ENCODE data around the gene GIPC1. TPM values are rescaled to one million over a fixed set of nuclear protein-coding genes. Genes with fewer than 3 reads are reported as not detected.
"Not testable (repeated sequence)": the region's sequence is repeated elsewhere in the genome, so short reads cannot be mapped to it uniquely, and the experiment has no call there.

GIPC1 gene
- total RNA-seq, 1 donor from 2014 or later, result 41.8 TPM

DNA sequence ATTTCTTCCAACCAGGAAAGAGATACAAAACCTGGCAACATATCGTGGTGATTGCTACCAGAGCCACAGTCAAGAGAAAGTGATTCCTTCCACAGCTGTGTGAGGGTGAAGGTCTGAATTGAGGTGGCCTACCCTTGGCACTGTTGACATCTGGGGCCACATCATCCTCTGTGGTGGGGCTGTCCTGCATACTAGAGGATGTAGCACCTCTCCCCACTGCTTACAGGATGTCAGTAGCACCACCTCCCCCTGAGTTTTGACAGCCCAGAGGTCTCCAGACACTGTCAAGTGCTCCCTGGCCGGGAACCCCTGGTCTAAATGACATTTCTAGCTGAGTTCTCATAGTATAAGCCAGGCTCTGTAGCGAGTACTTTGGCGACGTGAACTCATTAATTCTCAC lies 36.2 kb downstream of the GIPC1 start:
- no peak overlapping the region for H3K9ac ChIP-seq (ENCODE audit: low read depth in 1 of 3, low read length in 3 of 3)
- H3K36me3 ChIP-seq (ENCODE audit: control insufficient read depth in 3 of 3, insufficient read depth in 3 of 3, low read length in 3 of 3), result peaks cover 29 to 39% (median 39%) of the 10 kb centered on the region in 3 donors
- no peak overlapping the region for H3K27ac ChIP-seq (ENCODE audit: low read depth, low read length)
- H3K9me3 ChIP-seq (ENCODE audit: control insufficient read depth in 3 of 3, low read length in 3 of 3), result no peaks in the 10 kb centered on the region
- H3K4me3 ChIP-seq (ENCODE audit: low read length in 3 of 3), result no peak overlapping the region
- no peaks in the 10 kb centered on the region for H3K27me3 ChIP-seq (ENCODE audit: control insufficient read depth in 3 of 3, insufficient read depth in 3 of 3, low read length in 3 of 3)
- H3K4me1 ChIP-seq (ENCODE audit: control insufficient read depth in 3 of 3, insufficient read depth in 3 of 3, low read length in 3 of 3), result no peaks in the 10 kb centered on the region

DNA sequence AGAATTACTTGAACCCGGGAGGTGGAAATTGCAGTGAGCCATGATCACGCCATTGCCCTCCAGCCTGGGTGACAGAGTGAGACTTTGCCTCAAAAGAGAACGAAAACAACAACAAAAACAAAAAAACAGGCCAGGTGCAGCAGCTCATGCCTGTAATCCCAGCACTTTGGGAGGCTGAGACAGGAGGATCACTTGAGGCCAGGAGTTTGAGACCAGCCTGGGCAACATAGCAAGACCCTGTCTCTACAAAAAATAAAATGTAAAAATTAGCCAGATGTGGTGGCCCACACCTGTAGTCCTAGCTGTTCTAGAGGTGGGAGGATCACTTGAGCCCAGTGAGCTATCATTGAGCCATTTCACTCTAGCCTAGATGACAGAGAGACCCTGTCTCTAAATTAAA lies 43.6 kb downstream of the GIPC1 start:
- H3K4me3 ChIP-seq (ENCODE audit: low read length in 3 of 3); H3K9me3 ChIP-seq (ENCODE audit: control insufficient read depth in 3 of 3, low read length in 3 of 3); H3K27ac ChIP-seq (ENCODE audit: low read depth, low read length); H3K9ac ChIP-seq (ENCODE audit: low read depth in 1 of 3, low read length in 3 of 3); H3K27me3 ChIP-seq (ENCODE audit: control insufficient read depth in 3 of 3, insufficient read depth in 3 of 3, low read length in 3 of 3); H3K4me1 ChIP-seq (ENCODE audit: control insufficient read depth in 3 of 3, insufficient read depth in 3 of 3, low read length in 3 of 3): not testable (repeated sequence)
- H3K36me3 ChIP-seq (ENCODE audit: control insufficient read depth in 3 of 3, insufficient read depth in 3 of 3, low read length in 3 of 3), result peaks cover 27 to 29% (median 28%) of the 10 kb centered on the region in 3 donors

DNA sequence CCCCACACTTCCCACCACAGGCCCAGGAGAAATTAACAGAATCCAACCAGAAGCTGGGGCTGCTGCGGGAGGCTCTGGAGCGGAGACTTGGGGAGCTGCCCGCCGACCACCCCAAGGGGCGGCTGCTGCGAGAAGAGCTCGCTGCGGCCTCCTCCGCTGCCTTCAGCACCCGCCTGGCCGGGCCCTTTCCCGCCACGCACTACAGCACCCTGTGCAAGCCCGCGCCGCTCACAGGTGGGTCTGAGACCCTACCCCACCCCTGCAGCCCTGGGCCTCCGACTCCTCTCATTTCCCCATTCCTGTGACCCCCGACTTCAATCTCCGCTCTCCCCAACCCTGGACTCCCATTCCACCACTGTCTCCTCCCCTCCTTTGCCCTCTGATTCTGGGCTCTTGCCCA lies 45.1 kb downstream of the GIPC1 start:
- Histone ChIP-seq H3K4me1 (ENCODE audit: control insufficient read depth in 3 of 3, insufficient read depth in 3 of 3, low read length in 3 of 3) (no peaks in the 10 kb centered on the region), H3K36me3 (ENCODE audit: control insufficient read depth in 3 of 3, insufficient read depth in 3 of 3, low read length in 3 of 3) (peaks cover 40 to 42% (median 42%) of the 10 kb centered on the region in 3 donors), H3K27me3 (ENCODE audit: control insufficient read depth in 3 of 3, insufficient read depth in 3 of 3, low read length in 3 of 3) (no peaks in the 10 kb centered on the region), H3K9me3 (ENCODE audit: control insufficient read depth in 3 of 3, low read length in 3 of 3) (no peaks in the 10 kb centered on the region), H3K27ac (ENCODE audit: low read depth, low read length) (no peak overlapping the region), H3K9ac (ENCODE audit: low read depth in 1 of 3, low read length in 3 of 3) (no peak overlapping the region), H3K4me3 (ENCODE audit: low read length in 3 of 3) (no peak overlapping the region)

DNA sequence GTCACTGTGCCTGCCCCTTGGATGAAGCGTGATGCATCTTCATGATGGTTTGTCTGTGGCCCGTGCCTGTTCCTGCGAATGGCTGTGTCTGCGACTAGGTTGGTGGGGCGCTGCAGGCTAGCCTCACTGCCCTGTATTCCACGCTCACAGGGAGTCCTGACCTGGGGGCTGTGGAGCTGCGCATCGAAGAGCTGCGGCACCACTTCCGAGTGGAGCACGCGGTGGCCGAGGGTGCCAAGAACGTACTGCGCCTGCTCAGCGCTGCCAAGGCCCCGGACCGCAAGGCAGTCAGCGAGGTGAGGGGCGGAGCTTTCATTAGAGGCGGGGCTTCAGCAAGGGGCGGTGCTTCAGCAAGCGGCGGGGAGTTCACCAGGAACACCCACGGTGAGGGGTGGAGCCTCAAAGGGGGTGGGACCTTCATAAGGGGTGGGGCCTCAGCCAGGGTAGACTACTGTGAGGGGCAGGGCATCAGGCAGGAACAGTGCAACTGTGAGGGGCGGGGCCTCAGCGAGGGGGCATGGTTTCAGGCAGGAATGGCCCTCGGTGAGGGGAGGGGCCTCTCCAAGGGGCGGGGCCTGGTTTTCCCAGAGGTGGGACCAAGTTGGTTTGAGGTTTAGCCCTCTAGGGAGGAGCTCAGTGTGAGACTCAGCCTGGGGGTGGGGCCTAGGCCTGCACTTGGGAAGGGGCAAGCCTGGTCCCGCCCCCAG lies 45.6 kb downstream of the GIPC1 start:
- Histone ChIP-seq H3K27me3 (ENCODE audit: control insufficient read depth in 3 of 3, insufficient read depth in 3 of 3, low read length in 3 of 3) (no peaks in the 10 kb centered on the region), H3K4me1 (ENCODE audit: control insufficient read depth in 3 of 3, insufficient read depth in 3 of 3, low read length in 3 of 3) (no peaks in the 10 kb centered on the region), H3K4me3 (ENCODE audit: low read length in 3 of 3) (no peak overlapping the region), H3K9me3 (ENCODE audit: control insufficient read depth in 3 of 3, low read length in 3 of 3) (no peaks in the 10 kb centered on the region), H3K9ac (ENCODE audit: low read depth in 1 of 3, low read length in 3 of 3) (no peak overlapping the region), H3K27ac (ENCODE audit: low read depth, low read length) (no peak overlapping the region), H3K36me3 (ENCODE audit: control insufficient read depth in 3 of 3, insufficient read depth in 3 of 3, low read length in 3 of 3) (peaks cover 41 to 43% (median 42%) of the 10 kb centered on the region in 3 donors)

DNA sequence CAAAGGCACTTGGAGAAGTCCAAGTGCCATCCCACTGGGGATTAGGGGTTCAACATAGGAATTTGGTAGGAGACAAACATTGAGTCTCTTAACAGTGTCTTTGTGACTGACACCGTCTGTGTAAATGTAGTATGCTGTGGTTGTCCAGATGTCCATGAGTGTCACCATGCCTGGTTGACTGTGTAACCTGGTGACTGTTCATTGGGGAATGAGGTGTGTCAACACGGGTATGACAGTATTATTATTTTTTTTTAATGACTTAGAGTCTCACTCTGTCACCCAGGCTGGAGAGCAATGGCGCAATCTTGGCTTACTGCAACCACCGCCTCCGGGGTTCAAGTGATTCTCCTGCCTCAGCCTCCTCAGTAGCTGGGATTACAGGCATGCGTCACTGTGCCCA lies 46.6 kb downstream of the GIPC1 start:
- no peak overlapping the region for H3K27ac ChIP-seq (ENCODE audit: low read depth, low read length)
- no peaks in the 10 kb centered on the region for H3K4me1 ChIP-seq (ENCODE audit: control insufficient read depth in 3 of 3, insufficient read depth in 3 of 3, low read length in 3 of 3)
- H3K27me3 ChIP-seq (ENCODE audit: control insufficient read depth in 3 of 3, insufficient read depth in 3 of 3, low read length in 3 of 3), result no peaks in the 10 kb centered on the region
- no peak overlapping the region for H3K4me3 ChIP-seq (ENCODE audit: low read length in 3 of 3)
- H3K36me3 ChIP-seq (ENCODE audit: control insufficient read depth in 3 of 3, insufficient read depth in 3 of 3, low read length in 3 of 3), result peaks cover 44 to 47% (median 45%) of the 10 kb centered on the region in 3 donors
- H3K9me3 ChIP-seq (ENCODE audit: control insufficient read depth in 3 of 3, low read length in 3 of 3), result no peaks in the 10 kb centered on the region
- H3K9ac ChIP-seq (ENCODE audit: low read depth in 1 of 3, low read length in 3 of 3), result no peak overlapping the region

DNA sequence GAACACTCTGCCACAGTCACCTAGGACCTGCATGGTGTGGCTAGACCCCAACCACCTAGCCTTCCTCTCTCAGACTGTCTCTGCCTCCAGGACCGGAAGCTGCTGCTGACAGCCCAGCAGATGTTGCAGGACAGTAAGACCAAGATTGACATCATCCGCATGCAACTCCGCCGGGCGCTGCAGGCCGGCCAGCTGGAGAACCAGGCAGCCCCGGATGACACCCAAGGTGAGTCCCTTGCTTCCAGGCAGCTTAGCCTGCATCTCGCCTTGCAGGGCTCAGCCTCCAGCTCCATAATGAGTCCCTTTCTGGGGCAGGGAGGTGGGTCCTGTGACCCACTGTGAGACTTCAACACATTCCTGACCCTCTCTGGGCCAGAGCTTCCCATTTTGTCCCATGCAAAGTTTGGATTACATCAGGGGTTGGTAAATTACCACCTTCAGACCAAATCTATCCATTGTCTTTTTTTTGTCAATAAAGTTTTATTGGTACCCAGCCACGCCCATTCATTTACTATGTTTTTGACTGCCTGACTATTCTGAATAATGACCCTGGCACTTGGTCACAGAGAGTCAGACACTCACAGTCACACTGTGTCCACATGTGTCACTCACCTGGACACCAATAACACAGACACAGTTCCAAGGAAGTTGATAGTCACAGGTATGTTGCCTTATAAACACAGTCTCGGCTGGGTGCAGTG lies 49.4 kb downstream of the GIPC1 start:
- no peaks in the 10 kb centered on the region for H3K27me3 ChIP-seq (ENCODE audit: control insufficient read depth in 3 of 3, insufficient read depth in 3 of 3, low read length in 3 of 3)
- H3K4me3 ChIP-seq (ENCODE audit: low read length in 3 of 3), result no peak overlapping the region
- peaks cover 61 to 67% (median 62%) of the 10 kb centered on the region in 3 donors for H3K36me3 ChIP-seq (ENCODE audit: control insufficient read depth in 3 of 3, insufficient read depth in 3 of 3, low read length in 3 of 3)
- no peak overlapping the region for H3K9ac ChIP-seq (ENCODE audit: low read depth in 1 of 3, low read length in 3 of 3)
- no peaks in the 10 kb centered on the region for H3K9me3 ChIP-seq (ENCODE audit: control insufficient read depth in 3 of 3, low read length in 3 of 3)
- H3K4me1 ChIP-seq (ENCODE audit: control insufficient read depth in 3 of 3, insufficient read depth in 3 of 3, low read length in 3 of 3), result no peaks in the 10 kb centered on the region
- no peak overlapping the region for H3K27ac ChIP-seq (ENCODE audit: low read depth, low read length)

DNA sequence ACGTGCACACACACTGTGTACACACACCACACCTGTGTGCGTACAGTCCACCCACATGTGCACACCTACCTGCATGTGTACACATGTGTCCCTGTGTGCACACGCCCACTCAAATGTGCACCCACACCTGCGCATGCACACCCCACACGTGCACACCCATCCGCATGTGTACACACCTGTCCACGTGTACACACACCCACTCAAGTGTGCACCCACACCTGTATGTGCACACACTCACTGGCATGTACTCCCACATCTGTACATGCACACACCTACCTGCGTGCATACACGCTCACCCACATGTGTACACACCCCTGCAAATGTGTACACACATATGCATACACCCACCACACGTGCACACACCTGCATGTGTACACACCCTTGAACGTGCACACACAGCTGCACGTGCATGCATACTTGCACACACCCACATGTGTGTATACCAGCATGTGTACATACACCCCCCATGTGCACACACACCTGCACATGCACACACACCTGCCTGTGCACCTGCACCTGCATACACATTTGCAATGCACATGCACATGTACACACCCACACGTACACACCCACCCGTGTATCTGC lies 52.2 kb downstream of the GIPC1 start:
- no peak overlapping the region for H3K4me3 ChIP-seq (ENCODE audit: low read length in 3 of 3)
- no peak overlapping the region for H3K27ac ChIP-seq (ENCODE audit: low read depth, low read length)
- H3K9me3 ChIP-seq (ENCODE audit: control insufficient read depth in 3 of 3, low read length in 3 of 3), result no peaks in the 10 kb centered on the region
- H3K9ac ChIP-seq (ENCODE audit: low read depth in 1 of 3, low read length in 3 of 3), result no peak overlapping the region
- H3K4me1 ChIP-seq (ENCODE audit: control insufficient read depth in 3 of 3, insufficient read depth in 3 of 3, low read length in 3 of 3), result peaks cover 7 to 9% (median 8%) of the 10 kb centered on the region in 3 donors
- peaks cover 47 to 51% (median 51%) of the 10 kb centered on the region in 3 donors for H3K36me3 ChIP-seq (ENCODE audit: control insufficient read depth in 3 of 3, insufficient read depth in 3 of 3, low read length in 3 of 3)
- H3K27me3 ChIP-seq (ENCODE audit: control insufficient read depth in 3 of 3, insufficient read depth in 3 of 3, low read length in 3 of 3), result no peaks in the 10 kb centered on the region

DNA sequence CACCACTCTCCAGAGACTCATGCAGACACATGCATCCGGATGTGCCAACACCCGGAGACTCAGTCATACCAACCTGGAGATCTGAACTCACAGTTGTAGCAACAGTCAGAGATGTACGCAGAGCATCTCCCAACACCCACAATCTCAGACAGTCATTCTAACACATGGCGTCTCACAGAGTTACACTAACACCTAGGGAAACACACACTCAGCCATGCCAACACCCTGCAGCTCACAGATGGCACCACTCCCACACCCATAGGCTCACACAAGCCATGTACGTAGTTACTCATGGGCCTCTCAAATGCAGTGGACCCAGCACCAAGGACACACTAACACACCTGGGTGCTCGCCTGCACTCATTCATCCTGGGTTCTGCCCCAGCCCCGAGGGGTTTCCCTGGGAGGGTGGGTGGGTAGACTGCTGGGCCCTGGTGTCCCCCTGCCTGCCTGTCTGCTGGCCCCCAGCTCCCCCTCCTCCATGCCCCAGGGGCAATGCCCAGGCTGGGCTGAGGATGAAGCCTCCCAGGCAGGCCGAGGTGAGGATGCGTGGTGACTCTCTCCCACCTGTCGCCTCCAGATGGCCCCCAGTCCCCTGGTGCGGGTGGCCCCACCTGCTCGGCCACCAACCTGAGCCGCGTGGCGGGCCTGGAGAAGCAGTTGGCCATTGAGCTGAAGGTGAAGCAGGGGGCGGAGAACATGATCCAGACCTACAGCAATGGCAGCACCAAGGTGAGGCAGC lies 52.9 kb downstream of the GIPC1 start:
- H3K4me1 ChIP-seq (ENCODE audit: control insufficient read depth in 3 of 3, insufficient read depth in 3 of 3, low read length in 3 of 3), result peaks cover 7 to 9% (median 8%) of the 10 kb centered on the region in 3 donors
- no peak overlapping the region for H3K27ac ChIP-seq (ENCODE audit: low read depth, low read length)
- H3K9ac ChIP-seq (ENCODE audit: low read depth in 1 of 3, low read length in 3 of 3), result no peak overlapping the region
- H3K27me3 ChIP-seq (ENCODE audit: control insufficient read depth in 3 of 3, insufficient read depth in 3 of 3, low read length in 3 of 3), result no peaks in the 10 kb centered on the region
- H3K36me3 ChIP-seq (ENCODE audit: control insufficient read depth in 3 of 3, insufficient read depth in 3 of 3, low read length in 3 of 3), result peaks cover 43 to 45% (median 44%) of the 10 kb centered on the region in 3 donors
- no peaks in the 10 kb centered on the region for H3K9me3 ChIP-seq (ENCODE audit: control insufficient read depth in 3 of 3, low read length in 3 of 3)
- no peak overlapping the region for H3K4me3 ChIP-seq (ENCODE audit: low read length in 3 of 3)

DNA sequence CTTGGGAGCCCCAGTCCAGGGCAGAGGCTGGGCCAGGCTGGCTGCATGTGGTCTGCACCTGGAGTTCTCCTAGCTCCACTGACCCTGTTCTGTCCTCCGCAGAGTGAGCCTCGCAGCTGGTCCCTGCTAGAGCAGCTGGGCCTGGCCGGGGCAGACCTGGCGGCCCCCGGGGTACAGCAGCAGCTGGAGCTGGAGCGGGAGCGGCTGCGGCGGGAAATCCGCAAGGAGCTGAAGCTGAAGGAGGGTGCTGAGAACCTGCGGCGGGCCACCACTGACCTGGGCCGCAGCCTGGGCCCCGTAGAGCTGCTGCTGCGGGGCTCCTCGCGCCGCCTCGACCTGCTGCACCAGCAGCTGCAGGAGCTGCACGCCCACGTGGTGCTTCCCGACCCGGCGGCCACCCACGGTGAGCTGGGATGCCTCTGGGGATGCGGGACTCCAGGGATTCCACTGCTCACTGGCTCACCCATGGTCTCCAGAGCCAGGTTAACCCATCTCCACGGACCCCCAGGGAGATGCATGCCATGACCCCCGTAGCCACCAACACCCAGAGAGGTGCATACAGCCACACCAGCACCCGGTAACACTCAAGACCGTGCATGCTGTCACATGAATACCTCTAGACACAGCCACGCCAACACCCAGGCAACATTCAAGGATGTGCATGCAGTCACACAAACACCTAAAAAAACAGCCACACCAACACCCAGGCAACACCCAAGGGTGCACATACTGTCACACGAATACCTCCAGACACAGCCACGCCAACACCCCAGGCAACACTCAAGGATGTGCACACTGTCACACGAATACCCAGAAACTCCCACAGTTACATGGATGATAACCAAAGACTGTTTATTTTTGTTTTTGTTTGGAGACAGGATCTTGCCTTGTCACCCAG lies 54.6 kb downstream of the GIPC1 start:
- Histone ChIP-seq H3K9me3 (ENCODE audit: control insufficient read depth in 3 of 3, low read length in 3 of 3) (no peaks in the 10 kb centered on the region), H3K9ac (ENCODE audit: low read depth in 1 of 3, low read length in 3 of 3) (no peak overlapping the region), H3K27ac (ENCODE audit: low read depth, low read length) (no peak overlapping the region), H3K27me3 (ENCODE audit: control insufficient read depth in 3 of 3, insufficient read depth in 3 of 3, low read length in 3 of 3) (no peaks in the 10 kb centered on the region), H3K36me3 (ENCODE audit: control insufficient read depth in 3 of 3, insufficient read depth in 3 of 3, low read length in 3 of 3) (peaks cover 31 to 36% (median 33%) of the 10 kb centered on the region in 3 donors), H3K4me3 (ENCODE audit: low read length in 3 of 3) (no peak overlapping the region), H3K4me1 (ENCODE audit: control insufficient read depth in 3 of 3, insufficient read depth in 3 of 3, low read length in 3 of 3) (peaks cover 7 to 11% (median 8%) of the 10 kb centered on the region in 3 donors)
